Mucosa of stomach (tissue), 1 donor: Measurements from ENCODE around the gene KLHL6.
A peak's percentile ranks its signal among the peaks of the same experiment; 100 is the strongest.
"Not testable (repeated sequence)": the region's sequence is repeated elsewhere in the genome, so short reads cannot be mapped to it uniquely, and the experiment has no call there.

ENCODE experiments used
- H3K27me3 ChIP-seq: one replicate; pipeline ENCODE4 v1.7.0; 2013; ENCODE audit warnings: mild to moderate bottlenecking, low read length; ENCODE audit not compliant: control insufficient read depth, insufficient read depth
- H3K36me3 ChIP-seq: one replicate; pipeline ENCODE4 v1.7.0; 2013; ENCODE audit warnings: low read length; ENCODE audit not compliant: control insufficient read depth, insufficient read depth
- H3K4me1 ChIP-seq: one replicate; pipeline ENCODE4 v1.7.0; 2013; ENCODE audit warnings: mild to moderate bottlenecking, low read length; ENCODE audit not compliant: control insufficient read depth, insufficient read depth
- H3K4me3 ChIP-seq: one replicate; pipeline ENCODE4 v1.7.0; 2013; ENCODE audit warnings: low read length
- H3K9ac ChIP-seq: one replicate; pipeline ENCODE4 v1.7.0; 2013; ENCODE audit warnings: mild to moderate bottlenecking, low read length, moderate library complexity
- H3K9me3 ChIP-seq: one replicate; pipeline ENCODE4 v1.7.0; 2013; ENCODE audit warnings: mild to moderate bottlenecking, low read length, moderate library complexity; ENCODE audit not compliant: control insufficient read depth
- donor health status: Pancreatic carcinoma.

Gene KLHL6

GRCh38 chr3:183465710-183466109, 89.8 kb downstream of the KLHL6 start:
- not testable (repeated sequence) for H3K36me3 ChIP-seq, H3K9me3 ChIP-seq, H3K9ac ChIP-seq, H3K27me3 ChIP-seq, H3K4me3 ChIP-seq, H3K4me1 ChIP-seq

- H3K36me3 ChIP-seq = no peaks in the 10 kb centered on the region
- H3K9ac ChIP-seq = no peak overlapping the region
- no peaks in the 10 kb centered on the region for H3K9me3 ChIP-seq
- H3K4me3 ChIP-seq = no peak overlapping the region
- no peaks in the 10 kb centered on the region for H3K27me3 ChIP-seq
- no peaks in the 10 kb centered on the region for H3K4me1 ChIP-seq
Observed at GRCh38 chr3:183464480-183464879, 91.0 kb downstream of the KLHL6 start.

- Histone ChIP-seq H3K9me3 (no peaks in the 10 kb centered on the region), H3K36me3 (no peaks in the 10 kb centered on the region), H3K4me3 (no peak overlapping the region), H3K27me3 (no peaks in the 10 kb centered on the region), H3K9ac (no peak overlapping the region), H3K4me1 (no peaks in the 10 kb centered on the region)
Observed at GRCh38 chr3:183460081-183461055, 95.1 kb downstream of the KLHL6 start.

GRCh38 chr3:183455089-183455488, 100.4 kb downstream of the KLHL6 start:
- Histone ChIP-seq H3K9ac (no peak overlapping the region), H3K4me1 (no peaks in the 10 kb centered on the region), H3K36me3 (no peaks in the 10 kb centered on the region), H3K4me3 (no peak overlapping the region), H3K9me3 (no peaks in the 10 kb centered on the region), H3K27me3 (no peaks in the 10 kb centered on the region)

DNA sequence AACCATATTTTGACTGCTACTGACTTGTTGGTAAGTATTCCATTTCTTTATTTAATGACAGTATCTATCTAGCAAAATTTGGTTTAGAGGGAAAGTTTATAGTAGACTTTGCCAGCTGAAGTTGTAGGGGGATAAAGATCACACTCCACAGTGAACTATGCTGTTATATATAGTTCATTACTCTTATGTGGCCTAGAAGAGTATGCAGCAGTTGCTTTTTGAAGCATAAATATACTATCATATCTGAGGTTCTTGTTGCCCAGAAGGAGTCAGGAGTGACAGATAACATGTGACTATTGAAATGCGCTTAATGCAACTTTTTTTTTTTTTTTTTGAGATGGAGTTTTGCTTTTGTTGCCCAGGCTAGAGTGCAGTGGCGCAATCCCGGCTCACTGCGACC, 101.4 kb downstream of the KLHL6 start:
- Histone ChIP-seq H3K9ac (no peak overlapping the region), H3K9me3 (no peaks in the 10 kb centered on the region), H3K27me3 (no peaks in the 10 kb centered on the region), H3K4me1 (no peaks in the 10 kb centered on the region), H3K4me3 (no peak overlapping the region), H3K36me3 (no peaks in the 10 kb centered on the region)

DNA sequence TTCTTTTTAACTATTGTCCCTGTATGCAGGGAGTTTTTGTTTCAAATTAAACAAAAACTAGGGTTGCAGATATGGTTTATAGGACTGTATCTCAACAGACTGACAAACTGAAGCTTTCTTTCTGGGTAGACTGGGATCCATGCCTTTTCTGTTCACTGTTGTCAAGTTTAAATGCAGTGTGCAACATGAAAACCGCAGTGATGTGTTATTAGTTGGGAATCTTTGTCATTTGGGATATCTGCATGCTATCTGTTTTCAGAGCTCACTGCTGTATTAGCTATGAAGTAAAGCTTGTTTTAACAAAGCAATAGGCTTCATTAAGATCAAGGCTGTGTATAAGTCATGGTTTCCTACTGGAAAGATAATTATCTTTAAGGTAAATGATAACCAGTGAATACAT, 105.7 kb downstream of the KLHL6 start:
- no peak overlapping the region for H3K4me3 ChIP-seq
- H3K9ac ChIP-seq = no peak overlapping the region

DNA sequence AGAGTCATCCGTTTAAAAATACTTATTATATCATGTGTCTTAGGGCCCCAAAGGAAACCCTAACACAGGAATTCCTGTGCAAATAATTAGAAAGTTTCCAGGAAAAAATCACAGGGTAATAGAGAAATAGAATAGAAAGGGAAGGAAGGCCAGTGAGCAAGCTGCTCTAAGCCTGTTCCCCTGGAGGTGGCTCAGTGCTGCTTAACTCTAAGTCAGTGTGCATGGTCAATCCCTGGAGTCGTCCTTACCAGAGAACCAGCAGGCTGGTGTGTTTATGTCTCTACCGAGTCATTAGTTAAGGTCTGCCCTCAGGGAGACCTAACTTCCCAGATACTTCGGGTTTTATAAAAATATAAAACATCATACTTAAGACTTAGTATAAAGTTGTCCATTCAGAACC, 106.1 kb downstream of the KLHL6 start:
- no peak overlapping the region for H3K9ac ChIP-seq
- H3K27me3 ChIP-seq = no peaks in the 10 kb centered on the region
- H3K36me3 ChIP-seq = no peaks in the 10 kb centered on the region
- no peaks in the 10 kb centered on the region for H3K9me3 ChIP-seq
- no peak overlapping the region for H3K4me3 ChIP-seq
- H3K4me1 ChIP-seq = no peaks in the 10 kb centered on the region

More for the DNA sequence above, 105.7 kb downstream of the KLHL6 start:
- Histone ChIP-seq H3K27me3 (no peaks in the 10 kb centered on the region), H3K36me3 (no peaks in the 10 kb centered on the region), H3K4me1 (no peaks in the 10 kb centered on the region), H3K9me3 (no peaks in the 10 kb centered on the region)

GRCh38 chr3:183448369-183449128, 107.0 kb downstream of the KLHL6 start:
- no peaks in the 10 kb centered on the region for H3K9me3 ChIP-seq
- H3K4me3 ChIP-seq = no peak overlapping the region
- H3K9ac ChIP-seq = peak overlapping the region; percentile 77
- no peaks in the 10 kb centered on the region for H3K27me3 ChIP-seq
- no peaks in the 10 kb centered on the region for H3K4me1 ChIP-seq
- H3K36me3 ChIP-seq = no peaks in the 10 kb centered on the region

DNA sequence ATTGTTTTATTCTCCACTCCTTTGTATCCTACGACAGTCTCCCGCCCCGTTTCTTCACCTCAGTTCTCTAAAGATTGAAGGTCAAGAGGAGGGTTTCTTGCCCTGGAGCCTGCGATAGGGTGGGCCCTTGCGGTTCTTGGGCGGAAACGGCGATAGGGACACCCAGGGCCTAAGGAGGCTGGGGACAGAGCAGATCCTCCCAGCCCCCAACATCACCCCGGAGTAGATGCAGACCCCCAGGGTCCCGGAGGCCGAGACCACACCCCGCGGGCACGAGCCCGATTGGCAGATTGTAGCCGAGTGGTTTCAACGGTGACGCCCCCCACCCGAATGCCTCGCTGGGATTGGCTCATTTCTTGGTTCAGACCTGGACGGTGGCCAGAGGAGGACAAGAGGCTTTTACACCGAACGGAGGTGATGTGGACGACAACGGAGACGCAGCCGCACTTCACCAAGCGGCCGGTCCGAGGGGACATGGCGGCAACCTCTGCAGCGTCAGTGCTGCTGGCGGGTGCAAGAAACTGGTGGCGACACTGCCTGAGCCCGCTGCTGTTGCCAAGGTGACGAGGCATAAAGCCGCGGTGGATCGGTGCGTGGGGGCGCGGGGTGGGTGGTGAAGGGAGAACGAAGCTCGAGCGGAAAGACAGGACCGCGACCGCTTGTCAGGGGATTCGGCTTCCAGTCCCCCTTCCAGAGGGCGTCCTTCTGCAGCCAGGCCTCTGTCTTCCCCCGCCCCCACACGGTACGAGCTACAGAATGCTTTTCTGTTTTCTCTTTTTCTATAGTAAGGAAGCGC, 108.1 kb downstream of the KLHL6 start:
- Histone ChIP-seq H3K4me1 (no peaks in the 10 kb centered on the region), H3K4me3 (peak overlapping the region; percentile 79), H3K9ac (peak overlapping the region; percentile 77), H3K36me3 (no peaks in the 10 kb centered on the region), H3K27me3 (no peaks in the 10 kb centered on the region), H3K9me3 (no peaks in the 10 kb centered on the region)

- peak overlapping the region; percentile 79 for H3K4me3 ChIP-seq
- no peaks in the 10 kb centered on the region for H3K4me1 ChIP-seq
- H3K36me3 ChIP-seq = no peaks in the 10 kb centered on the region
- no peaks in the 10 kb centered on the region for H3K27me3 ChIP-seq
- H3K9me3 ChIP-seq = no peaks in the 10 kb centered on the region
- peak overlapping the region; percentile 77 for H3K9ac ChIP-seq
Observed at GRCh38 chr3:183446838-183447205, 108.7 kb downstream of the KLHL6 start.

GRCh38 chr3:183444748-183445147, 110.8 kb downstream of the KLHL6 start:
- no peak overlapping the region for H3K9ac ChIP-seq
- H3K9me3 ChIP-seq = no peaks in the 10 kb centered on the region
- no peaks in the 10 kb centered on the region for H3K4me1 ChIP-seq
- H3K36me3 ChIP-seq = no peaks in the 10 kb centered on the region
- no peak overlapping the region for H3K4me3 ChIP-seq
- no peaks in the 10 kb centered on the region for H3K27me3 ChIP-seq
